GM18867 (cell line): ENCODE data around the gene SDCCAG8.
A peak's percentile ranks its signal among the peaks of the same experiment; 100 is the strongest.

Experiments used
- ATAC-seq: cut with Tn5 transposase; IDR thresholded peaks from one replicate; pipeline ENCODE4 v1.9.1; 2021; ENCODE audit warnings: mild to moderate bottlenecking, moderate library complexity; ENCODE audit not compliant: unreplicated experiment

SDCCAG8 gene

GRCh38 chr1:243379208-243379607 is 123.4 kb downstream of the SDCCAG8 start:
- no peak for ATAC-seq

- ATAC-seq = no peak
Observed at GRCh38 chr1:243379706-243380105, 123.9 kb downstream of the SDCCAG8 start.

- ATAC-seq = no peak
Observed at GRCh38 chr1:243388276-243388675, 132.4 kb downstream of the SDCCAG8 start.

GRCh38 chr1:243390162-243390791 is 134.4 kb downstream of the SDCCAG8 start:
- no peak for ATAC-seq

GRCh38 chr1:243391355-243391754 is 135.5 kb downstream of the SDCCAG8 start:
- ATAC-seq = no peak

GRCh38 chr1:243393096-243393495 is 137.3 kb downstream of the SDCCAG8 start:
- ATAC-seq = no peak

- no peak for ATAC-seq
Observed at GRCh38 chr1:243394066-243394465, 138.2 kb downstream of the SDCCAG8 start.

GRCh38 chr1:243394601-243395464 is 139.0 kb downstream of the SDCCAG8 start:
- no peak for ATAC-seq

GRCh38 chr1:243396424-243396823 is 140.6 kb downstream of the SDCCAG8 start:
- no peak for ATAC-seq

GRCh38 chr1:243396876-243397275 is 141.0 kb downstream of the SDCCAG8 start:
- ATAC-seq = no peak

GRCh38 chr1:243397613-243398321 is 141.9 kb downstream of the SDCCAG8 start:
- ATAC-seq = no peak

- ATAC-seq = no peak
Observed at GRCh38 chr1:243399561-243400155, 143.8 kb downstream of the SDCCAG8 start.

GRCh38 chr1:243402868-243403267 is 147.0 kb downstream of the SDCCAG8 start:
- no peak for ATAC-seq

- ATAC-seq = no peak
Observed at GRCh38 chr1:243406424-243406823, 150.6 kb downstream of the SDCCAG8 start.

- ATAC-seq = no peak
Observed at GRCh38 chr1:243407284-243408018, 151.6 kb downstream of the SDCCAG8 start.

- no peak for ATAC-seq
Observed at GRCh38 chr1:243408479-243408878, 152.6 kb downstream of the SDCCAG8 start.

GRCh38 chr1:243409284-243409683 is 153.4 kb downstream of the SDCCAG8 start:
- ATAC-seq = no peak

GRCh38 chr1:243411472-243411871 is 155.6 kb downstream of the SDCCAG8 start:
- no peak for ATAC-seq

- ATAC-seq = peak; percentile 80
Observed at GRCh38 chr1:243413431-243414151, 157.8 kb downstream of the SDCCAG8 start.

GRCh38 chr1:243414152-243414494 is 158.3 kb downstream of the SDCCAG8 start:
- ATAC-seq = peak; percentile 6
